GM23338 (cell line): ENCODE data around the gene OSBPL10. TPM values are rescaled to one million over a fixed set of nuclear protein-coding genes. Genes with fewer than 3 reads are reported as not detected.

Experiments
- ATAC-seq: fragments of 200-7000 bp; cut with Tn5 transposase; 3 replicates; pipeline ENCODE4 v1.9.1; 2020
- DNase-seq: peaks from one replicate; pipeline ENCODE4 v3.0.0-alpha.2; 2015; ENCODE audit warnings: low spot score
- H2AFZ ChIP-seq: fragments of 200-600 bp; sonication (generic); 2 replicates; pipeline ENCODE4 v1.8.0; 2016; ENCODE audit warnings: antibody characterized with exemption, mild to moderate bottlenecking, moderate library complexity
- H3F3A ChIP-seq: fragments of 200-600 bp; sonication (generic); replicated peaks from 2 replicates; pipeline ENCODE4 v1.8.0; 2017; ENCODE audit warnings: antibody characterized with exemption, mixed run types, low read depth
- H3K27ac ChIP-seq: fragments of 200-600 bp; sonication (generic); 2 replicates; pipeline ENCODE4 v1.6.1; 2016; ENCODE audit warnings: low read depth
- H3K27me3 ChIP-seq: fragments of 200-600 bp; sonication (generic); 2 replicates; pipeline ENCODE4 v1.8.0; 2016; ENCODE audit warnings: mild to moderate bottlenecking, mixed run types, moderate library complexity; ENCODE audit not compliant: insufficient read depth
- H3K36me3 ChIP-seq: fragments of 200-600 bp; sonication (generic); 2 replicates; pipeline ENCODE4 v1.8.0; 2016; ENCODE audit warnings: mild to moderate bottlenecking; ENCODE audit not compliant: insufficient read depth
- H3K4me1 ChIP-seq: fragments of 200-600 bp; sonication (generic); 2 replicates; pipeline ENCODE4 v1.8.0; 2016; ENCODE audit warnings: mild to moderate bottlenecking, moderate library complexity; ENCODE audit not compliant: insufficient read depth
- H3K4me2 ChIP-seq: fragments of 200-600 bp; sonication (generic); 2 replicates; pipeline ENCODE4 v1.7.1; 2017; ENCODE audit warnings: mixed run types
- H3K4me3 ChIP-seq: fragments of 200-600 bp; sonication (generic); 2 replicates; pipeline ENCODE4 v1.6.1; 2016; ENCODE audit warnings: mixed run types
- H3K79me2 ChIP-seq: fragments of 200-600 bp; sonication (generic); replicated peaks from 2 replicates; pipeline ENCODE4 v1.8.0; 2017; ENCODE audit warnings: mild to moderate bottlenecking; ENCODE audit not compliant: insufficient read depth
- H3K9me2 ChIP-seq: fragments of 200-600 bp; sonication (generic); 2 replicates; pipeline ENCODE4 v1.8.0; 2017; ENCODE audit not compliant: insufficient read depth
- H4K20me1 ChIP-seq: fragments of 200-600 bp; sonication (generic); replicated peaks from 2 replicates; pipeline ENCODE4 v1.8.0; 2017; ENCODE audit warnings: mild to moderate bottlenecking; ENCODE audit not compliant: insufficient read depth
- H3K27ac Mint-ChIP-seq: 2 replicates; pipeline ENCODE4 v1.8.0; 2020; ENCODE audit warnings: inconsistent platforms, mild to moderate bottlenecking, moderate library complexity, mixed read lengths
- H3K27me3 Mint-ChIP-seq: 3 replicates; pipeline ENCODE4 v1.8.0; 2022; ENCODE audit warnings: low read depth, mild to moderate bottlenecking, moderate library complexity, mixed read lengths, inconsistent platforms; ENCODE audit not compliant: insufficient read depth, poor library complexity
- H3K36me3 Mint-ChIP-seq: 3 replicates; pipeline ENCODE4 v1.8.0; 2021; ENCODE audit warnings: low read depth, mild to moderate bottlenecking, inconsistent platforms, moderate library complexity, mixed read lengths
- H3K4me1 Mint-ChIP-seq: 3 replicates; pipeline ENCODE4 v1.8.0; 2020; ENCODE audit warnings: mild to moderate bottlenecking, inconsistent platforms, mixed read lengths
- H3K4me3 Mint-ChIP-seq: 3 replicates; pipeline ENCODE4 v1.8.0; 2021; ENCODE audit warnings: moderate library complexity, mild to moderate bottlenecking, inconsistent platforms, mixed read lengths
- H3K9me3 Mint-ChIP-seq: 3 replicates; pipeline ENCODE4 v1.8.0; 2020; ENCODE audit warnings: moderate library complexity, mild to moderate bottlenecking, inconsistent platforms, mixed read lengths
- CREB1 ChIP-seq: fragments of 250-450 bp; sonication (Bioruptor Pico); IDR thresholded peaks from 2 replicates; pipeline ENCODE4 v1.5.0; 2020; ENCODE audit warnings: low read depth, mild to moderate bottlenecking, moderate library complexity
- EZH2 ChIP-seq: fragments of 200-600 bp; sonication (generic); IDR thresholded peaks from one replicate; pipeline ENCODE4 v1.8.0; 2017; ENCODE audit warnings: antibody characterized with exemption, mild to moderate bottlenecking, low read depth; ENCODE audit not compliant: unreplicated experiment
- EZH2phosphoT487 ChIP-seq: fragments of 200-600 bp; sonication (generic); IDR thresholded peaks from one replicate; pipeline ENCODE4 v1.8.1; 2018; ENCODE audit warnings: antibody characterized with exemption; ENCODE audit not compliant: unreplicated experiment
- NANOG ChIP-seq: IDR thresholded peaks from 2 replicates; pipeline ENCODE4 v1.6.1; 2016; ENCODE audit warnings: antibody characterized with exemption, borderline replicate concordance
- STAT1 ChIP-seq: IDR thresholded peaks from one replicate; pipeline ENCODE4 v1.6.1; 2016; ENCODE audit warnings: antibody characterized with exemption; ENCODE audit not compliant: unreplicated experiment
- ZNF114 ChIP-seq: fragments of 250-450 bp; sonication (Bioruptor Pico); IDR thresholded peaks from 2 replicates; pipeline ENCODE4 v1.5.0; 2020; ENCODE audit warnings: mild to moderate bottlenecking, moderate library complexity
- polyA plus RNA-seq: library from polyadenylated mRNA; unstranded; fragments of >200 nt; fragmentation: Nextera tagmentation; extraction: Ambion mirVana; gene quantifications from 2 replicates; pipeline ENCODE4 v1.2.1, GENCODE V29; 2016
- total RNA-seq: library from RNA; depleted of rRNA; stranded (reverse); fragments of >200 nt; shearing (Covaris generic); gene quantifications from 2 replicates; pipeline ENCODE4 v1.2.3, GENCODE V29; 2014
- TF ChIP-seq, protein P1 (sequence below): fragments of 250-450 bp; sonication (Bioruptor Pico); IDR thresholded peaks from 2 replicates; pipeline ENCODE4 v1.5.0; 2020; ENCODE audit warnings: mild to moderate bottlenecking, moderate library complexity
- TF ChIP-seq, protein P2 (sequence below): IDR thresholded peaks from 2 replicates; pipeline ENCODE4 v1.6.1; 2016; ENCODE audit warnings: antibody characterized with exemption

The OSBPL10 gene
- total and polyA plus RNA-seq, 2 experiments from 2014 or later: 23.8 to 149 TPM

DNA sequence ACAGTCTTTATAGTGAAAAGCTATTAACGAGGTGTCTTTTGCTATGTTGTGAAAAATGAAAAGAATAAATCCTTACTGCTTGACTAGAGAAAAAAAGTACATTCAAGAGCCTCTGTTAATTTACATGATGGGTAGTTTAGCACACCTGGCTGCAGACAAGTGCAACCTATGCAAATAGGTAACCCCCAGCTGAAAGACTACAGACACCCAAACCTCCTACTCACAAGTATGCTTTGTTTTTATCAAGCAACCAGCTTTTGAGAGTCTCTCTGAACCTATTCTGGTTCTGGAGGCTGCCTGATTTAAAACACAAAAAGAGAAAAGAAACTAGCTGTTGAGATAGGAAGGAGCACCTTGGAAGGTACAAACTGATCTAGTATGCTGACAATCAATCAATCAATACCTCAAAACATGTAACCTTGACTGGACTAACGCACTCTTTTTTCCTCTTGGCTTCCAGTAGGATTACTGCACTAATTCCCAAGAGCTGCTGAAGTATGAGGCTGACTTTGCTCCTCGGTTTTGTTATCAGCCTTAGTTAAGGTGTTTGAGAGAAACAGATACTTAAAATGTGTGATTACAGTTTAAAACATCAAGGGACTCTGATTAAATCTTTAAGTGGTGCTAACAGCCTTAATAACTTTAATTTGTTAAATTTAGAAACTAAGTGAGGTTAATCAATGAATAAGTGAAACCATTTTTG, 63.6 kb downstream of the OSBPL10 start (continued):
- TF ChIP-seq, protein P1, sequence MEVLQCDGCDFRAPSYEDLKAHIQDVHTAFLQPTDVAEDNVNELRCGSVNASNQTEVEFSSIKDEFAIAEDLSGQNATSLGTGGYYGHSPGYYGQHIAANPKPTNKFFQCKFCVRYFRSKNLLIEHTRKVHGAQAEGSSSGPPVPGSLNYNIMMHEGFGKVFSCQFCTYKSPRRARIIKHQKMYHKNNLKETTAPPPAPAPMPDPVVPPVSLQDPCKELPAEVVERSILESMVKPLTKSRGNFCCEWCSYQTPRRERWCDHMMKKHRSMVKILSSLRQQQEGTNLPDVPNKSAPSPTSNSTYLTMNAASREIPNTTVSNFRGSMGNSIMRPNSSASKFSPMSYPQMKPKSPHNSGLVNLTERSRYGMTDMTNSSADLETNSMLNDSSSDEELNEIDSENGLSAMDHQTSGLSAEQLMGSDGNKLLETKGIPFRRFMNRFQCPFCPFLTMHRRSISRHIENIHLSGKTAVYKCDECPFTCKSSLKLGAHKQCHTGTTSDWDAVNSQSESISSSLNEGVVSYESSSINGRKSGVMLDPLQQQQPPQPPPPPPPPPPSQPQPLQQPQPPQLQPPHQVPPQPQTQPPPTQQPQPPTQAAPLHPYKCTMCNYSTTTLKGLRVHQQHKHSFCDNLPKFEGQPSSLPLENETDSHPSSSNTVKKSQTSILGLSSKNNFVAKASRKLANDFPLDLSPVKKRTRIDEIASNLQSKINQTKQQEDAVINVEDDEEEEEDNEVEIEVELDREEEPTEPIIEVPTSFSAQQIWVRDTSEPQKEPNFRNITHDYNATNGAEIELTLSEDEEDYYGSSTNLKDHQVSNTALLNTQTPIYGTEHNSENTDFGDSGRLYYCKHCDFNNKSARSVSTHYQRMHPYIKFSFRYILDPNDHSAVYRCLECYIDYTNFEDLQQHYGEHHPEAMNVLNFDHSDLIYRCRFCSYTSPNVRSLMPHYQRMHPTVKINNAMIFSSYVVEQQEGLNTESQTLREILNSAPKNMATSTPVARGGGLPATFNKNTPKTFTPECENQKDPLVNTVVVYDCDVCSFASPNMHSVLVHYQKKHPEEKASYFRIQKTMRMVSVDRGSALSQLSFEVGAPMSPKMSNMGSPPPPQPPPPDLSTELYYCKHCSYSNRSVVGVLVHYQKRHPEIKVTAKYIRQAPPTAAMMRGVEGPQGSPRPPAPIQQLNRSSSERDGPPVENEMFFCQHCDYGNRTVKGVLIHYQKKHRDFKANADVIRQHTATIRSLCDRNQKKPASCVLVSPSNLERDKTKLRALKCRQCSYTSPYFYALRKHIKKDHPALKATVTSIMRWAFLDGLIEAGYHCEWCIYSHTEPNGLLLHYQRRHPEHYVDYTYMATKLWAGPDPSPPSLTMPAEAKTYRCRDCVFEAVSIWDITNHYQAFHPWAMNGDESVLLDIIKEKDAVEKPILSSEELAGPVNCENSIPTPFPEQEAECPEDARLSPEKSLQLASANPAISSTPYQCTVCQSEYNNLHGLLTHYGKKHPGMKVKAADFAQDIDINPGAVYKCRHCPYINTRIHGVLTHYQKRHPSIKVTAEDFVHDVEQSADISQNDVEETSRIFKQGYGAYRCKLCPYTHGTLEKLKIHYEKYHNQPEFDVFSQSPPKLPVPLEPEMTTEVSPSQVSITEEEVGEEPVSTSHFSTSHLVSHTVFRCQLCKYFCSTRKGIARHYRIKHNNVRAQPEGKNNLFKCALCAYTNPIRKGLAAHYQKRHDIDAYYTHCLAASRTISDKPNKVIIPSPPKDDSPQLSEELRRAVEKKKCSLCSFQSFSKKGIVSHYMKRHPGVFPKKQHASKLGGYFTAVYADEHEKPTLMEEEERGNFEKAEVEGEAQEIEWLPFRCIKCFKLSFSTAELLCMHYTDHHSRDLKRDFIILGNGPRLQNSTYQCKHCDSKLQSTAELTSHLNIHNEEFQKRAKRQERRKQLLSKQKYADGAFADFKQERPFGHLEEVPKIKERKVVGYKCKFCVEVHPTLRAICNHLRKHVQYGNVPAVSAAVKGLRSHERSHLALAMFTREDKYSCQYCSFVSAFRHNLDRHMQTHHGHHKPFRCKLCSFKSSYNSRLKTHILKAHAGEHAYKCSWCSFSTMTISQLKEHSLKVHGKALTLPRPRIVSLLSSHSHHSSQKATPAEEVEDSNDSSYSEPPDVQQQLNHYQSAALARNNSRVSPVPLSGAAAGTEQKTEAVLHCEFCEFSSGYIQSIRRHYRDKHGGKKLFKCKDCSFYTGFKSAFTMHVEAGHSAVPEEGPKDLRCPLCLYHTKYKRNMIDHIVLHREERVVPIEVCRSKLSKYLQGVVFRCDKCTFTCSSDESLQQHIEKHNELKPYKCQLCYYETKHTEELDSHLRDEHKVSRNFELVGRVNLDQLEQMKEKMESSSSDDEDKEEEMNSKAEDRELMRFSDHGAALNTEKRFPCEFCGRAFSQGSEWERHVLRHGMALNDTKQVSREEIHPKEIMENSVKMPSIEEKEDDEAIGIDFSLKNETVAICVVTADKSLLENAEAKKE (CRISPR knock-in tag): peak; percentile 48; the same call in 1 of the 2 replicates
- TF ChIP-seq EZH2: no peak
- no peak for TF ChIP-seq ZNF114 (CRISPR knock-in tag)
- TF ChIP-seq STAT1: no peak
- no peak for TF ChIP-seq CREB1 (CRISPR knock-in tag)
- no peak for TF ChIP-seq EZH2phosphoT487
- TF ChIP-seq NANOG: peak; percentile 10; the same call in 1 of the 2 replicates
- TF ChIP-seq, protein P2, sequence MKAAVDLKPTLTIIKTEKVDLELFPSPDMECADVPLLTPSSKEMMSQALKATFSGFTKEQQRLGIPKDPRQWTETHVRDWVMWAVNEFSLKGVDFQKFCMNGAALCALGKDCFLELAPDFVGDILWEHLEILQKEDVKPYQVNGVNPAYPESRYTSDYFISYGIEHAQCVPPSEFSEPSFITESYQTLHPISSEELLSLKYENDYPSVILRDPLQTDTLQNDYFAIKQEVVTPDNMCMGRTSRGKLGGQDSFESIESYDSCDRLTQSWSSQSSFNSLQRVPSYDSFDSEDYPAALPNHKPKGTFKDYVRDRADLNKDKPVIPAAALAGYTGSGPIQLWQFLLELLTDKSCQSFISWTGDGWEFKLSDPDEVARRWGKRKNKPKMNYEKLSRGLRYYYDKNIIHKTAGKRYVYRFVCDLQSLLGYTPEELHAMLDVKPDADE: no peak

DNA sequence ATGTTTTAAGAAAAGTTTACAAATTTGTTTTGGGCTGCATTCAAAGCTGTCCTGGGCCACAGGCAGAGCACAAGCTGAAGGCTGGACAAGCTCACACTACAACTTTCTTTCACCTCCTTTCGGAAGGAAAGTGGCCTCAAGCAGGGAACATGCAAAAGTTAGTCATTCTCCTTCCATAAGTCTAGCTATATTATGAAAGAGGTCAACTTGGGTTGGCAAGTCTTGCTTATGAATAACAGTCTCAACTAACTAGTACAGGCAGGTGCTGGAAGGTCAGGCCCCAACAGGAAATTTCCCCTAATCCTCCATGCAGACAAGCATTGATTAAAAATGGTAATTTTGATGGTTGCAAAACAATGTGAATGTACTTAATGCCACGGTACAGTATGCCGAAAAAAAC, 69.4 kb downstream of the OSBPL10 start:
- no peaks in the 10 kb centered on the region for H3K9me2 ChIP-seq
- H3K27ac ChIP-seq: no peak overlapping the region
- Mint-ChIP-seq H3K36me3 (peaks cover 22% of the 10 kb centered on the region), H3K27ac (no peak overlapping the region), H3K4me1 (peaks cover 55% of the 10 kb centered on the region), H3K9me3 (no peaks in the 10 kb centered on the region), H3K27me3 (peaks cover 10% of the 10 kb centered on the region), H3K4me3 (no peak overlapping the region)
- H2AFZ ChIP-seq: no peak overlapping the region
- ATAC-seq (no peak), DNase-seq (no peak)
- H3K27me3 ChIP-seq: no peaks in the 10 kb centered on the region
- H3K79me2 ChIP-seq: peaks cover 100% of the 10 kb centered on the region
- H4K20me1 ChIP-seq: peaks cover 6% of the 10 kb centered on the region
- H3K4me1 ChIP-seq: peaks cover 65% of the 10 kb centered on the region
- no peaks in the 10 kb centered on the region for H3F3A ChIP-seq
- no peaks in the 10 kb centered on the region for H3K36me3 ChIP-seq
- no peak overlapping the region for H3K4me3 ChIP-seq
- 0 out of 2 replicates have a peak overlapping the region, but pooled peaks have one; percentile 3 for H3K4me2 ChIP-seq
- no peak for TF ChIP-seq STAT1
- TF ChIP-seq, protein P2: no peak
- no peak for TF ChIP-seq EZH2phosphoT487
